AG09319 (cell line): ENCODE data around the gene PKP3.
"Not testable (repeated sequence)": the region's sequence is repeated elsewhere in the genome, so short reads cannot be mapped to it uniquely, and the experiment has no call there.

Source experiments
- DNase-seq: peaks from one replicate; pipeline ENCODE4 v3.0.0-alpha.2; 2010; ENCODE audit warnings: low read depth; ENCODE audit errors: extremely low read depth
- TF ChIP-seq, protein P1 (sequence below): IDR thresholded peaks from 2 replicates; pipeline ENCODE4 v1.5.1; 2011; ENCODE audit warnings: low read depth, mild to moderate bottlenecking, inconsistent platforms, low read length, moderate library complexity

Gene PKP3

DNA sequence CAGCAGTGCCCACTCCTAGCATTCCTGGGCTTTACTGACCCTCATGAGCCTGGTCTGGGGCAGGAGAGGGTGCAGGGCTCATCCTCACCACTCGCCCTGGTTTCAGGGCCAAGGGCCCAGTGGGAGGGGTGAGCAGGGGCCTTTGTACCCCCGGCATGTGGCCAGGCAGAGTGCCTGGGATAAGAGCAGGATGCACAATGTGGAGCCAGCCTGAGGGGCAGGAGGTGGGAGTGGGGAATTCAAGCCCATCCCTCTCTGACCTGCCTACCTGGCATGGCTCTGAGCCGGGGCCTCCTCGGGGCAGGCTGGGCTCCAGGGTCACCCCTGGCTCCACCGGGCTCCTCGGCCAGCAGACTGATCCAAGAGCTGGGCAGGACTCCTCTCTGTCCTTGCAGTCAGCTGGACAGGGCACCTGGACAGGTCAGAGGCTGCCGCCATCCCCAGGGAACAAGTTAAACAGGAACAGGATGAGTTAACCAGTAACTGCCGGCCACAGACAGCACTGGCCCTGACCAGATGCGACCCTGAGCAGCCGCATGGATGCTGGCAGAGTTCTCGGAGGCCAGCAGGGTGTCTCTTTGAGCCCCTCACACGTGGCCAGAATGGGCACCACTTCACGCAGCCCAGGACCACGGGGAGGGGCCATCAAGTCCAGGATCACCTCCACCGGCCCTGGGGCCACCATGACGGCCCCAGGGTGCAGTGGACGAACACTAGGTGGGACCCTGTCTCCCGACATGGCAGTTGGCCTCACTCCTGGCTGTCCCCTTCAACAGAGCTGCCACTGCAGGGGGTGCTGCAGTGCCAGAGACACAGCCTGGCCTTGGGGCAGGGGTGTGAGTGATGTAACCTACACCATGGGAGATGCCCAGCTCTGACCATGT lies 15.8 kb downstream of the PKP3 start:
- TF ChIP-seq, protein P1, sequence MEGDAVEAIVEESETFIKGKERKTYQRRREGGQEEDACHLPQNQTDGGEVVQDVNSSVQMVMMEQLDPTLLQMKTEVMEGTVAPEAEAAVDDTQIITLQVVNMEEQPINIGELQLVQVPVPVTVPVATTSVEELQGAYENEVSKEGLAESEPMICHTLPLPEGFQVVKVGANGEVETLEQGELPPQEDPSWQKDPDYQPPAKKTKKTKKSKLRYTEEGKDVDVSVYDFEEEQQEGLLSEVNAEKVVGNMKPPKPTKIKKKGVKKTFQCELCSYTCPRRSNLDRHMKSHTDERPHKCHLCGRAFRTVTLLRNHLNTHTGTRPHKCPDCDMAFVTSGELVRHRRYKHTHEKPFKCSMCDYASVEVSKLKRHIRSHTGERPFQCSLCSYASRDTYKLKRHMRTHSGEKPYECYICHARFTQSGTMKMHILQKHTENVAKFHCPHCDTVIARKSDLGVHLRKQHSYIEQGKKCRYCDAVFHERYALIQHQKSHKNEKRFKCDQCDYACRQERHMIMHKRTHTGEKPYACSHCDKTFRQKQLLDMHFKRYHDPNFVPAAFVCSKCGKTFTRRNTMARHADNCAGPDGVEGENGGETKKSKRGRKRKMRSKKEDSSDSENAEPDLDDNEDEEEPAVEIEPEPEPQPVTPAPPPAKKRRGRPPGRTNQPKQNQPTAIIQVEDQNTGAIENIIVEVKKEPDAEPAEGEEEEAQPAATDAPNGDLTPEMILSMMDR = no peak
- no peak for DNase-seq

DNA sequence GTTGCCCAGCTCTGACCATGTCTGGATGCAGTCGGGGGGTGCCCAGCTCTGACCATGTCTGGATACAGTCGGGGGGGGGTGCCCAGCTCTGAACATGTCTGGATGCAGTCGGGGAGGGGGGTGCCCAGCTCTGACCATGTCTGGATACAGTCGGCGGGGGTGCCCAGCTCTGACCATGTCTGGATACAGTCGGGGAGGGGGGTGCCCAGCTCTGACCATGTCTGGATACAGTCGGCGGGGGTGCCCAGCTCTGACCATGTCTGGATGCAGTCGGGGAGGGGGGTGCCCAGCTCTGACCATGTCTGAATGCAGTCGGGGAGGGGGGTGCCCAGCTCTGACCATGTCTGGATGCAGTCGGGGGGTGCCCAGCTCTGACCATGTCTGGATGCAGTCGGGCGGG lies 16.7 kb downstream of the PKP3 start:
- not testable (repeated sequence) for DNase-seq

DNA sequence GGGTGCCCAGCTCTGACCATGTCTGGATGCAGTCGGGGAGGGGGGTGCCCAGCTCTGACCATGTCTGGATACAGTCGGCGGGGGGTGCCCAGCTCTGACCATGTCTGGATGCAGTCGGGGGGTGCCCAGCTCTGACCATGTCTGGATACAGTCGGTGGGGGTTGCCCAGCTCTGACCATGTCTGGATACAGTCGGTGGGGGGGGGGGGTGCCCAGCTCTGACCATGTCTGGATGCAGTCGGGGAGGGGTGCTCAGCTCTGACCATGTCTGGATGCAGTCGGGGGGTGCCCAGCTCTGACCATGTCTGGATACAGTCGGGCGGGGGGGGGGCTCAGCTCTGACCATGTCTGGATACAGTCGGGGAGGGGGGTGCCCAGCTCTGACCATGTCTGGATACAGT lies 17.5 kb downstream of the PKP3 start:
- DNase-seq = not testable (repeated sequence)

DNA sequence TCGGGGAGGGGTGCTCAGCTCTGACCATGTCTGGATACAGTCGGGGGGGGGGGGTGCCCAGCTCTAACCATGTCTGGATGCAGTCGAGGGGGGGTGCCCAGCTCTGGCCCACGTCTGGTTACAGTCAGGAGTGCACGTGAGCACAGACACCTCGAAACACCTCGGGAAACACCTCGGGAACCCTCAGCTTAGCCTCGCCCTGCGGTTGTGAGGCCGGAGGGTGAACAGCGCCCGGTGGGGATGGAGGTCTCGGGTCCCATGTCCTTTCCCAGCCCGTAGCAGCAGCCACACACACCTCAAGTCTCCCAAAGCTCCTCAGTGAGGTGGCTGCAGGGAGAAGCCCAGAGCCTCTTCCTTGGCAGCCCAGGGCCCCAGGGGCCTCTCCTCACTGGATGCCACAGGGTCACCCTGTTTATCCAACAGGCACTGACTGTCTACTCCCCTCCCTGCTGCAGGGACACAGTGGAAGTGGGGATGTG lies 18.7 kb downstream of the PKP3 start:
- no peak for DNase-seq
- TF ChIP-seq, protein P1 = no peak

DNA sequence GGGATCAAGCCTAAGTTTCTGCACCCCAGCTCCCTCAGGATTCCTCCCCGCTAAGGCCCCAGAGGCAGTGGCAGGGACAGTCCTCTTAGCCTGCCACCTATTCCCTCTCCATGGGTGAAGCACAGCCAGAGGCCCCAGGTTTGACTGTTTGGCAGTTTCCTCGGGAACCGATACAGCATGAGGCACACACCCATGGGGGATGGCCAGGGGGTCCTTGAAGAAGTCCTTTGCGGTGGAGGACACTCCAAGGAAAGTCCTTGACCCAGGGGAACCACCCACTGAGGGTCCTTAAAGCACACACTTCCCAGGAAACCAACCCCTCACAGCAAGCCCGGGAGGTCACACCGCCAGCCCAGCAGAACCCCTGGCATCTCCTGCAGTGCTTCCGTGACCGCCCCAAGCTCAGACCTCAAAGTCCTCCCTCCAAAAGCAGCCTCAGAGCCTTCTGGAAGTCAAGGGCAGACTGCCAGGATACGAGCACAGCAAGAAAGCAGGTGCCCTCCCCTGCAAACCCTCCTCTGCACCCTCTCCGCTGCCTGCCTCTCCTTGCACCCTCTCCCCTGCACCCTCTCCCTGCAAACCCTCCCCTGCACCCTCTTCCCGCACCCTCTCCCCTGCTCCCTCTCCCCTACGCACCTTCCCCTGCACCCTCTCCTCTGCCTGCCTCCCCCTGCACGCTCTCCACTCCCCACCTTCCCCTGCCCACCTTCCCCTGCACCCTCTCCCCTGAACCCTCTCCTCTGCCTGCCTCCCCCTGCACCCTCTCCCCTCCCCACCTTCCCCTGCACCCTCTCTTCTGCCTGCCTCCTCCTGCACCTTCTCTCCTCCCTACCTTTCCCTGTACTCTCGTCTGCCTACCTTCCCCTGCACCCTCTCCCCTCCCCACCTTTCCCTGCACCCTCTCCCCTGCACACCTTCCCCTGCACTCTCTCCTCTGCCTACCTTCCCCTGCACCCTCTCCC lies 19.4 kb downstream of the PKP3 start:
- DNase-seq = no peak
- TF ChIP-seq, protein P1 = no peak

DNA sequence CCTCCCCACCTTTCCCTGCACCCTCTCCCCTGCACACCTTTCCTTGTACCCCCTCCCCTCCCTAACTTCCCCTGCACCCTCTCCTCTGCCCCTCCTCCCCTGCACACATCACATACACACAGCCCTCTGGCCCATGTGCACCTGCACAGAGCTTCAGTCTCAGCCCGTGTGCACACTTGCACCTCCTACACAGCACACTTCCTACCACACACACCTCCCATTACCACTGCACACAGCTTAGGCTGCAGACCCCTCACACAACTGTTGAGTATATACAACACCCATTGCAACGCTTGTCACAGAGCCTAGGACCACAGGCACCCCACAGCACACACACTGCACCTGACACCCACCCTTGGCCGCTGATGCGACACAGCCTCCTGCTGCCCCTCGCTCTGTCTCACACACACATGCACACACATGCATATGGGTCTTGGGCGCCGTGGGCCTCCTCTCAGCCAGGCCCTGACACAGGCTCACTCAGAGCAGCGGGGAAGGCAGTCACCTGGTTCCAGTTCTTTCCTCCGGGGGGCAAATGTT lies 20.4 kb downstream of the PKP3 start:
- DNase-seq = no peak
- TF ChIP-seq, protein P1 = no peak

DNA sequence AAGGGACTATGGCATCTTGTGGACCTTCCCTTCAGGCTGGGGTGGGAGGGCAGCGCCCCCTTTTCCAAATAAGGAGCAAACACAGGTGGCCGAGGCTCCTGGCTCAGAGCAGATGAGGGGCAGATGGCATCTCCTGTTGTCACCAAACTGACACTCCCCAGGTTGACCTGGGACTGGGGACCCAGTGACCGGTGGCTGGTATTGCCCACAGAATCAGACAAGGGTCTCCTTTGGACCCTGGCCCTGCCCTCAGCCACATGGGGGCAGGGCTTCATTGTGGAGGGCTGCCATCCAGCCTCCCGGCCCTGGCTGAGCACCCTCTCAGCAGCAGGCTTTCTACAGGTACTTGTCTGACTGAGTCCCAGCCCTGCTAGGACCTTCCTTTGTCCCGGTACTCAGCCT lies 21.6 kb downstream of the PKP3 start:
- no peak for DNase-seq
- TF ChIP-seq, protein P1 = no peak
